Astrocyte of the spinal cord (primary cell): Measurements from ENCODE around the gene ATXN1.
A peak's percentile ranks its signal among the peaks of the same experiment; 100 is the strongest.

Experiments
- DNase-seq: peaks from one replicate; pipeline ENCODE4 v3.0.0; 2011; ENCODE audit warnings: low read depth, low spot score
- H3K4me3 ChIP-seq: 2 replicates; pipeline ENCODE4 v1.5.1; 2011; ENCODE audit warnings: low read depth, mild to moderate bottlenecking, low read length, moderate library complexity
- in situ Hi-C: cut with HindIII; loops from 2 replicates; pipeline ENCODE4 v1.10.0; 2017; ENCODE audit warnings: low sequenced_read_pairs
- TF ChIP-seq, protein P1 (sequence below): IDR thresholded peaks from 2 replicates; pipeline ENCODE4 v1.5.1; 2012; ENCODE audit warnings: low read depth, mild to moderate bottlenecking, low read length, inconsistent platforms

The ATXN1 gene

DNA sequence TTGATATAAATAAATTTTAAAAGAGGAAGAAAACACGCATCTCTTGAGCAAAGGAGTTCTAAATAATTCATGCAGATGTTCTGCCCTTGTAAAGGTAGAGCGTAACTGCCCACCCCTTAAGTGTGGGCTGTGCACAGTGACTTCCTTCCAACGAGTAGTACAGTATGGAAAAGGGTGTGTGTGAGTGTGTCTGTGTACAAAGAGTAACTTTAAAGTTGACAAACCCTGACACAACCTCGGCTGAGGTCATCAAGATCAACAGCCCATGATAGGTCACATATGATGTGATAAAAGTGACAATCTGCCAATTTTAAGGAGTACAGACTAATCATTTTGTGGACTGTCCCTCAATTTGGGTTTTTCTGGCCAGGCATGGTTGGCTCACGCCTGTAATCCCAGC, 225.7 kb downstream of the ATXN1 start:
- no peak for DNase-seq
- in situ Hi-C loops, result no loop called here
- no peak overlapping the region for H3K4me3 ChIP-seq
- TF ChIP-seq, protein P1, sequence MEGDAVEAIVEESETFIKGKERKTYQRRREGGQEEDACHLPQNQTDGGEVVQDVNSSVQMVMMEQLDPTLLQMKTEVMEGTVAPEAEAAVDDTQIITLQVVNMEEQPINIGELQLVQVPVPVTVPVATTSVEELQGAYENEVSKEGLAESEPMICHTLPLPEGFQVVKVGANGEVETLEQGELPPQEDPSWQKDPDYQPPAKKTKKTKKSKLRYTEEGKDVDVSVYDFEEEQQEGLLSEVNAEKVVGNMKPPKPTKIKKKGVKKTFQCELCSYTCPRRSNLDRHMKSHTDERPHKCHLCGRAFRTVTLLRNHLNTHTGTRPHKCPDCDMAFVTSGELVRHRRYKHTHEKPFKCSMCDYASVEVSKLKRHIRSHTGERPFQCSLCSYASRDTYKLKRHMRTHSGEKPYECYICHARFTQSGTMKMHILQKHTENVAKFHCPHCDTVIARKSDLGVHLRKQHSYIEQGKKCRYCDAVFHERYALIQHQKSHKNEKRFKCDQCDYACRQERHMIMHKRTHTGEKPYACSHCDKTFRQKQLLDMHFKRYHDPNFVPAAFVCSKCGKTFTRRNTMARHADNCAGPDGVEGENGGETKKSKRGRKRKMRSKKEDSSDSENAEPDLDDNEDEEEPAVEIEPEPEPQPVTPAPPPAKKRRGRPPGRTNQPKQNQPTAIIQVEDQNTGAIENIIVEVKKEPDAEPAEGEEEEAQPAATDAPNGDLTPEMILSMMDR, result no peak

DNA sequence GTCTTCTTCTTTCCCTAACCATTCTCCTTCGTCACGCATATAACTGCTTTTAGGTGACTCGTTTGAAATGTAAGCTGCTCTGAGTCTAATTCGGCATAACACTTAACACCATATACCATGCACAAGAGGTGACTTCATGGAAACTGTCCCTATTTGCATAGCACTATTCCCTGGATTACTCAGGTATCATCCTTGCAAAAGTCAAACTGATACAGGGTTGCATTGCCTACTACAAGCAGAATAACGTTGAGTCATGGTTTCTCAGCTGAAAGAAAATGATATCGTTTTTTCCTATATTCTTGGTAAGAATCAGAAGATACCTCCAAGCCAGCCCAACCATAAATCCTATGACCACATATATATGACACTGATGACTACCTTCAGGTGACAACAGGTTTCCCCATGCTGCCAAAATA, 227.5 kb downstream of the ATXN1 start:
- H3K4me3 ChIP-seq, result no peak overlapping the region
- DNase-seq, result no peak
- TF ChIP-seq, protein P1, result no peak
- in situ Hi-C loops, result no loop called here

DNA sequence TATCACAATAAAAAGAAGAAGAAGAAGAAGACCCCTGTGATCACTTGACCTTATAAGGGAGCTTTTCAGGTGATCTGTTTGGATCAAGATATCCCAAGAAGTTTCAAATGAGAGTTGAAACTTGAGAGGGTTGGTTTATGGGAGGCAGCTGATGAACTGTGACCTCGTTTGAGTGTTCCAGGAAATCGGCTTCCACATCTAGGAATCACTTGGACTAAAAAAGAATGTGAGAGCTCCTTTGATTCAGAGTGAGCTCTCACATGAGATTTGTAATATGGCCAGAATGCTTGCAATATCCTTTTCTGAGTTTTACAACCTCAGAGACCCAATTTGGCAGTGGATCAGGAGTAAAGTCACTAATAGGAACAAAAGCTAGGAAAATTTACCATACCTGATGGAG, 228.1 kb downstream of the ATXN1 start:
- in situ Hi-C loops, result no loop called here
- H3K4me3 ChIP-seq, result no peak overlapping the region
- no peak for DNase-seq
- TF ChIP-seq, protein P1, result no peak

DNA sequence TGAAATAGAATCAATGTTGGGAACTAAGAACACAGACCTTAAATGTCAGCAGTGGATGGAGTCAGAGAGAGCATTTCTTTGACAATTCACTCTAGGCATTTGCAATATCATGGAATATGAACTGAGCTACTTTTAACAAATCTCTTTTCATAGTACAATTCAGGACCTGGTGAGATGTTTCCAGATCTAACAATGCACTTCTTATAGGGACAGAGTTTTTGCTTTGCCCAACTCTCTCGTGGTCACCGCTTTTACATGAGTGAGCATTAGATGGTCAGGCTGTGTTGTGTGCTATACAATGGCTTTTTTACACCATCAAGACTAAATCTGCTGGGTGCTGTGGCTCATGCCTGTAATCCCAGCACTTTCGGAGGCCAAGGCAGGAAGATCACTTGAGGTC, 233.6 kb downstream of the ATXN1 start:
- no peak overlapping the region for H3K4me3 ChIP-seq
- TF ChIP-seq, protein P1, result no peak
- no peak for DNase-seq
- in situ Hi-C loops, result no loop called here

DNA sequence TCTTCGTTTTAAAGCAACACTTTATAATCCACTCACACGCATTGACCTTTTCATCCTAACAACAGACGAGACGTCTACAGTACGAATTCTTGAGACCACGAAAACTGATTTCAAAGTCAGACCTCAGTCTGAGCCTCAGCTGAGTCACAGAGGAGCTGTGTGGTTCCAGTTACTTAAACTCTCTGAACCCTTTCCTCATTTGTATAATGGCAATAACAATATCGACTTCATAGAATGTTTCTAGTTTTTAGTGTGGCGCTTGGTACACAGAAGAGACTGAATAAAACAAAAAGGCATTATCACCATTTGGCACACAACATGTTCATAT, 236.9 kb downstream of the ATXN1 start:
- in situ Hi-C loops, result no loop called here
- no peak overlapping the region for H3K4me3 ChIP-seq
- TF ChIP-seq, protein P1, result no peak
- DNase-seq, result peak; percentile 91

DNA sequence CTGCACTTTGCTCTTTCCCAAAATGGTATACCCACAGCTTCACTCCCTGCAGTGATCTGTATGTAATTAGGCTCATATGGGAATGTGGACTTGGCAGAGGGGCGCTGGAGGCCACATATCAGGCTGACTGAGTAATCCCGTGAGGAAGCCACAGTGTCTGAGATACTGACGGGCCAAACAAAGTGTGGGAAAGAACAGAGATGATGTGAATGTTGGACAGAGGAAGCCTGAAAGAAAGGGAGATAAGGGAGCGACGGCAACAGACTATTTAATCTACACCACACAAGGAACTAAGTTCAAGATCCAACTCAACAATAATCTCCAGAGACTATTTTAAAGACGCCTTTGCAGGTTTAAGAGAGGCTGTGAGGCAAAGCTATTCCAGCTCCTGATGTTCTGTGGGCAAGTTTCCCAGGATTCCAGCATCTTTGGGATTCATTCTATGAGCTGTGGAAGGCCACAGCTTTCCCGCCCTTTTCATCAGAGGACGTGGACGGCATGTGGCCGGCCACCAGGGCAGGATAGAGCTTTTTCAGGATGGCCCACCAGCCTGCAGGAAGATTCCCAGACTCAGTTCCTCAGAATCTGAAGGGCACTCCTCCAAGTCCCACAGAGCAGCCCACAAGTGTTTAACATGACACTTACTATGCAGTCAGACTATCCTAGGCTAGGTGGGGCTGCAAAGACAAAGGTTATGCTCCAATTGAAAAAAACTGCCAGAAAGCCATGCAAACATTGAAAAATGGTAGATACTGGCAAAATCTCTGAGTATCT, 237.5 kb downstream of the ATXN1 start:
- in situ Hi-C loops, result no loop called here
- TF ChIP-seq, protein P1, result no peak

More for the DNA sequence above, 237.5 kb downstream of the ATXN1 start:
- DNase-seq, result peak; percentile 96
- H3K4me3 ChIP-seq, result no peak overlapping the region
